ENCODE results near the gene HIP1R. TPM values are rescaled to one million over a fixed set of nuclear protein-coding genes. Genes with fewer than 3 reads are reported as not detected.

HIP1R gene
- 26.0 and 31.3 TPM in 2 replicates for total RNA-seq
- long read RNA-seq, partial matches to known transcripts: 4 of 6 reads
- long read RNA-seq, other reads (novel, unspliced or antisense): 1 of 6 reads

GRCh38 chr12:122834921-122835749, at the start of gene HIP1R:
HIP1R (plus strand) TSS chr12:122835457; CDS start chr12:122835551, 94 bp downstream.
- peak within 1 kb of the TSS; percentile 98 for H3K27ac Mint-ChIP-seq (ENCODE audit: unreplicated experiment)
- H3K36me3 Mint-ChIP-seq (ENCODE audit: unreplicated experiment): peaks cover 2% of the 10 kb centered on the region
- no peaks in the 10 kb centered on the region for H3K9me3 Mint-ChIP-seq (ENCODE audit: unreplicated experiment)
- peaks cover 30% of the 10 kb centered on the region for H3K4me1 Mint-ChIP-seq (ENCODE audit: unreplicated experiment)
- no peak for DNase-seq (ENCODE audit: extremely low spot score, unreplicated experiment)
- no peaks in the 10 kb centered on the region for H3K27me3 Mint-ChIP-seq (ENCODE audit: unreplicated experiment)
- TF ChIP-seq CTCF (IDR thresholded peaks at IDR 0.05): no peak
- H3K4me3 Mint-ChIP-seq (ENCODE audit: unreplicated experiment): peak within 1 kb of the TSS; percentile 96

GRCh38 chr12:122785503-122785902, 49.8 kb upstream of the HIP1R start:
- H3K36me3 Mint-ChIP-seq (ENCODE audit: unreplicated experiment): no peaks in the 10 kb centered on the region
- H3K4me3 Mint-ChIP-seq (ENCODE audit: unreplicated experiment): no peak overlapping the region
- H3K27me3 Mint-ChIP-seq (ENCODE audit: unreplicated experiment): no peaks in the 10 kb centered on the region
- no peak for TF ChIP-seq CTCF (IDR thresholded peaks at IDR 0.05)
- no peaks in the 10 kb centered on the region for H3K9me3 Mint-ChIP-seq (ENCODE audit: unreplicated experiment)
- H3K4me1 Mint-ChIP-seq (ENCODE audit: unreplicated experiment): no peaks in the 10 kb centered on the region
- no peak for DNase-seq (ENCODE audit: extremely low spot score, unreplicated experiment)
- no peak overlapping the region for H3K27ac Mint-ChIP-seq (ENCODE audit: unreplicated experiment)

GRCh38 chr12:122788387-122788786, 46.9 kb upstream of the HIP1R start:
- no peak for TF ChIP-seq CTCF (IDR thresholded peaks at IDR 0.05)
- no peak for DNase-seq (ENCODE audit: extremely low spot score, unreplicated experiment)
- H3K4me3 Mint-ChIP-seq (ENCODE audit: unreplicated experiment): no peak overlapping the region
- no peaks in the 10 kb centered on the region for H3K27me3 Mint-ChIP-seq (ENCODE audit: unreplicated experiment)
- no peaks in the 10 kb centered on the region for H3K9me3 Mint-ChIP-seq (ENCODE audit: unreplicated experiment)
- no peak overlapping the region for H3K27ac Mint-ChIP-seq (ENCODE audit: unreplicated experiment)
- H3K4me1 Mint-ChIP-seq (ENCODE audit: unreplicated experiment): no peaks in the 10 kb centered on the region
- no peaks in the 10 kb centered on the region for H3K36me3 Mint-ChIP-seq (ENCODE audit: unreplicated experiment)

- Mint-ChIP-seq H3K27ac (ENCODE audit: unreplicated experiment) (no peak overlapping the region), H3K36me3 (ENCODE audit: unreplicated experiment) (no peaks in the 10 kb centered on the region), H3K4me1 (ENCODE audit: unreplicated experiment) (no peaks in the 10 kb centered on the region), H3K9me3 (ENCODE audit: unreplicated experiment) (no peaks in the 10 kb centered on the region), H3K4me3 (ENCODE audit: unreplicated experiment) (no peak overlapping the region), H3K27me3 (ENCODE audit: unreplicated experiment) (no peaks in the 10 kb centered on the region)
- DNase-seq (ENCODE audit: extremely low spot score, unreplicated experiment): no peak
- no peak for TF ChIP-seq CTCF (IDR thresholded peaks at IDR 0.05)
Measured at GRCh38 chr12:122789637-122790036, 45.6 kb upstream of the HIP1R start.

- Mint-ChIP-seq H3K27ac (ENCODE audit: unreplicated experiment) (no peak overlapping the region), H3K4me3 (ENCODE audit: unreplicated experiment) (no peak overlapping the region), H3K36me3 (ENCODE audit: unreplicated experiment) (no peaks in the 10 kb centered on the region), H3K9me3 (ENCODE audit: unreplicated experiment) (no peaks in the 10 kb centered on the region), H3K4me1 (ENCODE audit: unreplicated experiment) (no peaks in the 10 kb centered on the region), H3K27me3 (ENCODE audit: unreplicated experiment) (no peaks in the 10 kb centered on the region)
- no peak for TF ChIP-seq CTCF (IDR thresholded peaks at IDR 0.05)
- no peak for DNase-seq (ENCODE audit: extremely low spot score, unreplicated experiment)
Measured at GRCh38 chr12:122790393-122791075, 44.7 kb upstream of the HIP1R start.
